Activated T-helper 1 cell treated with anti-CD3 and anti-CD28 coated beads, Interleukin-2, amount 50 U/mL, for 16 hours (primary cell): Measurements from ENCODE around the gene POLR3A.

ENCODE experiments used
- DNase-seq, 2 donors: peaks; one replicate each; pipeline ENCODE4 v3.0.0-alpha.2; 2020; ENCODE audit warnings: low read depth in 1 of 2, low spot score in 1 of 2

The POLR3A gene

DNA sequence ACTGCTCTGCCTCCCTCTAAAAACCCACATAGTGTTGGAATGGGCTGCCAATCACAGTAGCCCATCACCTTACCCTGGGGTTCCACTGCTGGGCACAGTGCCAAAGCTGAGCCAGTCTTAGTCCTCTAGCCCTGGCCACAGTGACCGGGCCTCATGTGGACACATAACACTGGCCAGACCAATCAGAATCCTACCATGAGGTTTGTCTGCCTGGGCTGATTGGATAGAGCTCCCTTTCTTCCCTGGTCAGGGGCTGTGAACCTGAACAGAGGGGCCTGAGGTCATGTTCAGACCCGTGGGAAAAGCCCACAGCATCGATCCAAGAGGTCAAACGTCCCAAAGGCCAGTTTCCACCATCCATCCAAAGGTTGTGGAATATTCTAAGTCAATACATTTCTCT, 108.8 kb downstream of the POLR3A start:
- no peak for DNase-seq

DNA sequence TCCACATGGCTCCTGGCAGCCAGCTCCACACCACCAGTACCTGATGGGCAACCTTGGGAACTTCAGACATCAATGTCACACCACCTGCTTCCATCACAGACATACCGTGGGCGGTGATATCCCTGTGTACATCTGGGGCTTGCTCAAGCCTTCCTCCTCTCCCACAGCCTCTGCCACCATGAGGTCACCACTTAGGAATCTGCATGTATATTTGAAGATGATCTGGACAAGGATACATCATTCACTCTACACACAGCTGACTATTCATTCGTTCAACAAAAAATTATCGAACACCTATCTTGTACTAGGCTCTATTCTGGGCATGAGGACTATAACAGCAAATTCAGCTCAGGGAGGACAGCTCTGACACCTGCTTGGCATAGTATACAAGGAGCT, 109.6 kb downstream of the POLR3A start:
- DNase-seq, result no peak
